Right forelimb (tissue), 1 donor: ENCODE data around the gene NT5DC1.
A peak's percentile ranks its signal among the peaks of the same experiment; 100 is the strongest.

Source experiments
- DNase-seq: peaks from one replicate; pipeline ENCODE4 v3.0.0-alpha.2; 2018

The NT5DC1 gene

GRCh38 chr6:116251568-116252384 lies 151.1 kb downstream of the NT5DC1 start:
- no peak for DNase-seq

- DNase-seq: no peak
Observed at GRCh38 chr6:116253188-116253504, 152.5 kb downstream of the NT5DC1 start.

DNA sequence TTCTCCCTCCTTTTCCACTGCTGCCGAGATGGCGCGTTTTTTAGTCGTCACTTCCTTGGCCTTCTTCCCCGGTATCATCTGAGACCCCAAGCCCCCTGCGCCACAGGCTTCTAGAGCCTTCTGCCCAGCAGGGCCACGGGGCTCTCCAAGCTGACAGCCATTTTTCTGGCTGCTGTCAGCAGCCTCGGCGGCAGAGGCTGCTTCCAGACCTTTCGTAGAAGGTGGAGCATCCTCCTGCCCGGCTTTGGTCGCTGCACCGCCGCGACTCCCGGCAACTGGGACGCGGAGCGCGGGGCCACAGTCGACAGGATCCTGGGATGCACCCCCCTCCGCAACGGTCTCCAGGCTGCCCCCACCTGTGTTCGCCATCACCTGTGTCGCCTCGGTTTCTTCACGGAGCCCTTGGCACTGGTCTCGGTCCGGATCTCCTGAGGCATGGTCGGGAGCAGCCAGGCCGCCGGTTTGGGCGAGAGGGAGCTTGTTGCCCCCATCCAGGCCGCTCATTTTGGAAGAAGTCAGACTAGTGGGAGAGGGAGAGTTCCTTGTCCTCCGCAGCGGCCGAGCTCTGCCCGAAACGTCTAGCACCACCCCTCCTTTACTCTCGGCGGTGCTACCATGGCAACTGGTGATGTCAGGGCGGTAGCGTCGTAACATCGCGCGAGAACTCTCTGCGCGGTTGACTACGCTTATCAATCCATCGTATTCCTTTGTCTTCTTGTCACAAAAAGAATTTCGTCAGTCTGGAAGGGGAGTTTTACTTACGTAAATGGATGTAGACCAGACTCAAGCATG lies 153.0 kb downstream of the NT5DC1 start, which contains the start of gene TSPYL4:
TSS of gene TSPYL4 (minus strand) at position 571 of the 792 bp plus-strand sequence. CDS start at position 504, 67 bp downstream.
- peak; percentile 96 for DNase-seq

DNA sequence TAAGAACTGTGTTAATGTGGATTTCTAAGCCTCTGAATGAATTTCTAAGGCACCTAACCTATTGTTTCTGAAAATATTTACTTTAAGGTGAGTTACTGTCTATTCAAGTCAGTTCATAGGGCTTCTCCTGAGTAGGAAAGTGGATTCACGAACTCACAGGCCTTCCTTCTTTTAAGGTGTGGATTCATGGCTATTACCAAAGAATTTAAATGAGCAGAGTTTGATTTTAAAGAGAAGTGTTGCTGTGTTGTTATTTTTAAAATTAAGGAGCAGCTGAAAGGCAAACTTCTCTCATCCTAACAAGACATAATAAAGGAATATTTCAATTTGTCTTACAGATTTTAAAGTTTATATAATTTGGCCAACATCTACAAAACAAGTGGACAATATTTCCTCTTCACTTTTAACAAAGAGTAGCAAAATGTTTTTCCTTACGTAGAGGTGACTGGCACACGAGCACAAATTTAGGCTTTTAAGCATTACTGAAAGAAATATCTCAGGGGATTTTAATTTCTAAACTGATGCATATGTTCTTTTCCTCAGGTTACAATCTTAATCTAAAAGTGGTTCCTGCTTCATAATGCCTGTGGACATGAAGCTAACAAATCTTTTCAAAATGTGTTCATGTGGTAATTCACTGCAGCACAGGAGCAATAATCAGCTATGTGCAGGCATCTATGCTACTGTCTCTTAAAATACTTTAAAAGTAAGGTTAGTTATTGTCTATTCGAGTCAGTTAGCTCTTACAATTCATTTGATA lies 153.8 kb downstream of the NT5DC1 start:
- no peak for DNase-seq

GRCh38 chr6:116255246-116255800 lies 154.7 kb downstream of the NT5DC1 start:
- DNase-seq: no peak

DNA sequence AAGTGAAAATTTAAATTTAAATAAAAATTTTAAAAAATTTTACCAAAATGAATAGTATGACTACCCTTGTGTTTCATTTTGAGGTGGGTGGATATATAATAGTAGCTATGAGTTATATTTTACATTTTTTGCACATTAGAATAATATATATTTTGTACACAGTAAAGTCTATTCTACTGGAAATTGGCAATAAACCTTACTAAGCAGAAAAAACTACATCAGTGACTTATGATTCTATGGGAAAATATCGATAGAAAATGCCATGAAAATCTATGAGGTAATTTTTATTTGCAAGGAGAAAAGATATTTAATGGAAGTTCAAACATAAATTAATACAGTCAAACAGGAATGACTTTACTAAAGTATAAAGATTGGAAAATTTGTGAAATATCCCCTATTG lies 156.0 kb downstream of the NT5DC1 start:
- no peak for DNase-seq

DNA sequence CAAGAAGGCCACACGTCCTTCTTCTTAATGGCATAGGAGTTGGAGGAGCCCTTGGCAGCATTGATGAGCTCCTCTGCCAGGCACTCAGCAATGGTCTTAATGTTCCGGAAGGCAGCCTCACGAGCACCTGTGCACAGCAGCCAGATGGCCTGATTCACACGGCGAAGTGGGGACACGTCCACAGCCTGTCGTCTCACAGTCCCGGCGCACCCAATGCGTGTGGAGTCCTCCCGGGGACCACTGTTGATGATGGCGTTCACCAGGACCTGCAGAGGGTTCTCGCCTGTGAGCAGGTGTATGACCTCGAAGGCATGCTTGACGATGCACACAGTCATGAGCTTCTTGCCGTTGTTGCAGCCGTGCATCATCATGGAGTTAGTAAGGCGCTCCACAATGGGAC lies 157.9 kb downstream of the NT5DC1 start:
- no peak for DNase-seq

DNA sequence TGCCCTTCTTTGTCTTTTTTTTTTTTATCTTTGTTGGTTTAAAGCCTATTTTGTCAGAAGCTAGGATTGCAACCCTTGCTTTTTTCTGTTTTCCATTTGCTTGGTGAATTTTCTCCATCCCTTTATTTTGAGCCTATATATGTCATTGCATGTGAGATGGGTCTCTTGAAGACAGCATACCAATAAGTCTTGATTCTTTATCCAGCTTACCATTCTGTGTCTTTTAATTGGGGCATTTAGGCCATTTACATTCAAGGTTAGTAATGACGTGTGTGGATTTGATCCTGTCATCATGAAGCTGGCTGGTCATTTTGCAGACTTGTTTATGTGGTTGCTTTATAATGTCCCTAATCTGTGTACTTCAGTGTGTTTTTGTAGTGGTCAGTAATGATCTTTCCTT lies 162.7 kb downstream of the NT5DC1 start:
- DNase-seq: no peak

DNA sequence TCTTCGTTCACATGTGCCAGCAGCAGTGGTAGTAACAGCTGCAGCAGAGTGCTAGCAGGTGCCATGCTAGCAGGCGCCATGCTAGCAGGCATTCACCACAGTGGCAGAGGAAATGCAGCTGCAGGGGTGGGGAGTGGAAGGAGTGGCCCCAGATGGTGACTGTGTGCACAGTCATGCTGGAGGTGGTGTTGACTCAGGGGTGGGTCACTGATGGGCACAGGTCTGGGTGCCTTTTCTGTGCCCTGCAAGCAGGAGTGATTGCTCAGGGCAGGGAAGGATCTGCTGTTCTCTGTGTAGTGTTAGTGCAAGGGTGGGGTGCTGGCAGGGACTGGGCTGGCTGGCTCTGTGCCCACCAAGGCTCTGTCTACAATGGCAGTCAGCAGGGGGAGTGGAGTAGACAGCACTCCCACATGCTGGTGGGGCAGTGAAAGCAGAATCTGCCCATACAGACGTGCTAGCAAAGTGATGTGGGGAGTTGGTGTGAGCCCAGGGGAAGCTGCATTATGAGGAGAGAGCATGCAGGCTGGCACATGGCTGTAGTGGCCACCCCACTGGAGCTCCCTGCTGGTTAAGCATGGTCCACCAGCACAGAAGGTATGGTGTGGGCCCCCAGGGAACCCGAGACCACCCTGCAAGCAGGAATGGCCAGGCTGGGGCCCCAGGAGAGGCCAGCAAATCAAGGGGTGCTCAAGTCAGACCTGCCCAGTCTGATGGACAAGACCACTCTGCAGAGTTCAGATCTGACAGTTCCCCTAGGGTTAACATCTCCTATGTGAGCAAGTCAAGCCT lies 164.6 kb downstream of the NT5DC1 start:
- no peak for DNase-seq

GRCh38 chr6:116266803-116267202 lies 166.2 kb downstream of the NT5DC1 start:
- DNase-seq: no peak

DNA sequence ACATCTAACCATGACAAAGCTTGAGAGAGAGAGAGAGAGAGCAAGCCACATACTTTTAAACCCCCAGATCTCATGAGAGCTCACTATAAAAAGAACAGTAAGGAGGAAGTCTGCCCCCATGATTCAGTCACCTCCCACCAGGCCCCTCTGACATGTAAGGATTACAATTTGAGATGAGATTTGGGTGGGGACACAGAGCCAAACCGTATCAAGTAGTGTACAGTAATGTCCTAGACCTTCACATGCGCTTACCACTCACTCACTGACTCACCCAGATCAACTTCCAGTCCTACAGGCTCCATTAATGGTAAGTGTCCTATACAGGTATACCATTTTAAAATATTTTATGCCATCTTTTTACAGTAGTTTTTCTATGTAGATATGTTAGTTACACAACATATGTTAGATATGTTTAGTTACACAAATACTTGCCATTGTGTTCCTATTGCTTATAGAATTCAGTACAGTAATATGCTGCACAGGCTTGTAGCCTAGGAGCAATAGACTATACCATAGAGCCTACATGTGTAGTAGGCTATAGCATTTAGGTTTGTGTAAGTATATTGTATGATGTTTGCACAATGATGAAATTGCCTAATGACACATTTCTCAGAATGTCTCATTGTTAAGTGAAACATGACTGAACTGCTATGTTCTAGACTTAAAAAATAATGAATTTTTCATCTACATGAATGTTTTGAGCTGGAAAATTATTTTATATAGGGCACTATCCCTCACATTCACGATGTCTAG lies 167.4 kb downstream of the NT5DC1 start:
- no peak for DNase-seq

DNA sequence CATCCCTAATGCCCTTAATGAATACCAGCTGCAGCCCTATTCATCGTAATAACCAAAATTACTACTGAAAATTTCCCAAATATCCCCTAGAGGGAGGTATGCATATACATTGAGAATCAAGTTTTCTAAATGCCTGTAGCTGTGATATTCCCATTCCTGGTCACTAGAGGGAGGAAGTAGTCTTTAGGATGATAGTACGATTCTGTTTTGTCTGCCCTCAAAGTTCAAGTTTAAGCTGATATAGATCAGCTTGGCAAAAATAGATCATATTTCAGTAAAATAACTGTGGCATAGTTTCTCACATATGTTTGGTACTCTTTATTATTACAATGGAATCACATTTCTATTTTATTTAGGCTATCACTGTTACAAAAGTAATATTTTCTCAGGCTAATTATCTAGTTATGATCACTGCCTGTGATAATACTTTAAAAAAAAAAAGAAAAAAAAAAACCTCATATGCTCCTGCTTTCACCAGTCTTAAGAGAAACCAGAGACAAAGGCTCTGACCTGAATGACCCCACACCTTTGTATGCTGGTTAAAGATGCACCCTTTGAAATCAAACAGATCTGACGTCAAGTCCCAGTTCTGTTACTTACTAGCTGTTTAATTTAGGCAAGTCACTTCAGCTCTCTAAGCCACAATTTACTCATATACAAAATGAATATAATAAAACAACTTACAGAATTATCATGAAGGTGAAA lies 168.1 kb downstream of the NT5DC1 start:
- no peak for DNase-seq

DNA sequence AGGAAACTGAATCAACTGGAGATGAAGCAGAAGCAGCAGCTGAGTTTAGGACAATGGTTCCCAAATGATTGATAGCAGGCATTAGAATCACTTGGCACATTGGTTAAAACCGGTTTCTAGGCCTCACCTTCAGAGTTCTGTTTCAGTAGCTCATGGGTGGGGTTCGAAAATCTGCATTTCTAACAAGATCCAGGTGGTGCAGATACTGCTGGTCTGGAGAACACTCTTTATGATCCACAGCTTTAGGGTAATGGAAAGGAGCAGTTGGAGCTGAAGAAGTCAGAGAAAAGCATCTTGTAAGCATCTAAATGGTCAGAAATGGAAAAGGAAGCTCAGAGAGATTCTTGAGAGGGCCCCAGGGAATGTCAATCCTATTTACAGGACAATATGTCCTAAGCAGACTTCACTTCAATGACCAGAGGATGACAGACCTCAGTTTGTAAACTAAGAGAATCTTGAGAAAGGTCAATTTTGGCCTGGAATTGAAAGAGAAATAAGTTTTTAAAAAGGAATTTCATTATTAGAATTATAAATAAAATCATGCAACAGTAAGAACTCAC lies 170.6 kb downstream of the NT5DC1 start:
- DNase-seq: no peak

GRCh38 chr6:116277124-116277523 lies 176.5 kb downstream of the NT5DC1 start:
- DNase-seq: no peak

DNA sequence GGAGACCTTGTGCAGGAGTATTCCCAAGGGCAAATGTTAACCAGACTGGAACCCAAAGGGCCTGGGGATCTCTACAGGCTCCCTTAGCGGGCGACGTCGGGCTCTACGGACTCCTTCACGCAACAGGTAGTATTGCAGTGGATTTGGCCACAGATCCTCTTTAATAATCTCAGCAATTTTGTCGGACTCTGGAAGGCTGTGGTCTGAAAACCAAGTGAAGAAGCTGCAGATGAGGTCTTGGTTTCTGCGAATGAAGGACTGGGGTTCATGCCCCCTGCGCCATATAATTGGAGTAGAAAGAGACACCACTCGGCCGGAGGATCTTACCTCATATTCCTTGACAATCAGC lies 177.8 kb downstream of the NT5DC1 start:
- no peak for DNase-seq

- DNase-seq: peak; percentile 81
Observed at GRCh38 chr6:116278854-116279231, 178.2 kb downstream of the NT5DC1 start.

- DNase-seq: peak; percentile 98
Observed at GRCh38 chr6:116279232-116280160, 178.8 kb downstream of the NT5DC1 start, which contains the start of gene TSPYL1. TSPYL1 (minus strand) TSS chr6:116279930; CDS start chr6:116279830, 100 bp downstream.

DNA sequence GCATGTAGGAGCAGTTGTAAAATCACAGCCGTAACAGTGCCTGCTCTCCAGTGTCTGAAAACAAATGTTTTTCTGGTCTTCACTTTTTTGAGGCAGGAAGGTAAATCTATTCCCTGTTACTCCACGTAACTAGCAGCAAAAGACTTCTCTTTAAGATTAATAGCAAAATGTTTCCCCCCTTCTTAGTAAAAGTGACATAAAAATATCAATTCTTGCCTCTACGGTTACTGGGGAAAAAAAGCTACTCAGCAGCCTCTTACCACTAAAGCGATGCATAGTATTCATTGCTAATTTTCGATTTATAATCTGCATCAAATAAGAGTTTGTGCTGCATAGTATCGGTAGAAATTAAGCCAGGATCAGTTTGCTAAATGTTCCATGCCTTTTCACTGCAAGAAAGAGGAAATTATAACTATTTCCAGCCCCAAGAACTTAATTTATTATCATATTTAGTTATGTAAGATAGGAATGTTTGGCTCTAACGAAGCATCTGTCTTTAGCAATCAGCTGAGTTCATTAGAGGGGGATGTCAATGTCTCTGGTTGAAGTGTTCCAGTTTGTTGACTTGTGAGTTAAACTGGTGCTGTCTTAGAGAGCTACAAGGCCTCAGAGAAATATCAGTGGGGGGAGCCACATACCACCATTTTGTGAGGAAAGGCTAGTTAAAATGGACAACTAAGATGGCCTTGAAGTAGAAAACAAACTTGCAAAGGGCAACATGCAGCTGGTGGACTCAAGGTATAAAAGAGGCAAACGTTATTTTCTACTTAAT lies 179.7 kb downstream of the NT5DC1 start:
- no peak for DNase-seq

- no peak for DNase-seq
Observed at GRCh38 chr6:116280933-116281316, 180.3 kb downstream of the NT5DC1 start.
